ENCODE data around the gene ICAM4. TPM values are rescaled to one million over a fixed set of nuclear protein-coding genes. Genes with fewer than 3 reads are reported as not detected.
A peak's percentile ranks its signal among the peaks of the same experiment; 100 is the strongest.

Gene ICAM4
- total and polyA plus RNA-seq, 2 of the 13 experiments (the other 11 are each of a cell fraction or from before 2014, with no cell fraction given): 2.9 to 4.0 TPM

- TF ChIP-seq ZNF609 (CRISPR knock-in tag; IDR thresholded peaks at IDR 0.05; ENCODE audit: borderline replicate concordance): peak; percentile 5
- no peak for TF ChIP-seq THAP9 (CRISPR knock-in tag; IDR thresholded peaks at IDR 0.05; ENCODE audit: borderline replicate concordance)
- TF ChIP-seq SPEN (CRISPR knock-in tag; IDR thresholded peaks at IDR 0.05; ENCODE audit: low read depth): 0 out of 2 replicates have a peak, but pooled peaks have one; percentile 14
- peak; percentile 79; the same call in 1 of the 2 replicates for TF ChIP-seq ZC3H13 (CRISPR knock-in tag; IDR thresholded peaks at IDR 0.05)
- TF ChIP-seq NCOA2 (CRISPR knock-in tag; IDR thresholded peaks at IDR 0.05): 0 out of 2 replicates have a peak, but pooled peaks have one; percentile 24
- TF ChIP-seq GTF2F1 (IDR thresholded peaks at IDR 0.05; ENCODE audit: low read length): no peak
- TF ChIP-seq ZNF737 (CRISPR knock-in tag; IDR thresholded peaks at IDR 0.05; ENCODE audit: borderline replicate concordance): no peak
- 0 out of 2 replicates have a peak, but pooled peaks have one; percentile 82 for TF ChIP-seq ZNF672 (CRISPR knock-in tag; IDR thresholded peaks at IDR 0.05)
- peak; percentile 55; the same call in 1 of the 2 replicates for TF ChIP-seq HOXA5 (CRISPR knock-in tag; IDR thresholded peaks at IDR 0.05)
- 0 out of 2 replicates have a peak, but pooled peaks have one; percentile 26 for TF ChIP-seq HMGXB3 (CRISPR knock-in tag; IDR thresholded peaks at IDR 0.05; ENCODE audit: borderline replicate concordance)
- no peak for TF ChIP-seq ZBTB2 (CRISPR knock-in tag; IDR thresholded peaks at IDR 0.05; ENCODE audit: low read depth)
- TF ChIP-seq ZNF547 (CRISPR knock-in tag; IDR thresholded peaks at IDR 0.05): no peak
These were observed at the start of gene ICAM4 (continued) for GRCh38 chr19:10286803-10287737.
